Hematopoietic multipotent progenitor cell (in vitro differentiated cells): ENCODE data around the gene AUTS2. TPM values are rescaled to one million over a fixed set of nuclear protein-coding genes. Genes with fewer than 3 reads are reported as not detected.

Experiments
- DNase-seq, 3 donors: peaks; one replicate each; pipeline ENCODE4 v3.0.0-alpha.2; 2011 to 2015; ENCODE audit warnings: low read depth in 2 of 3, low spot score in 2 of 3
- total RNA-seq: library from RNA; depleted of rRNA; stranded (reverse); fragments of >200 nt; gene quantifications from one replicate; pipeline ENCODE4 v1.2.3, GENCODE V29; 2012

The AUTS2 gene
- total RNA-seq, 1 donor, result 14.8 TPM

DNA sequence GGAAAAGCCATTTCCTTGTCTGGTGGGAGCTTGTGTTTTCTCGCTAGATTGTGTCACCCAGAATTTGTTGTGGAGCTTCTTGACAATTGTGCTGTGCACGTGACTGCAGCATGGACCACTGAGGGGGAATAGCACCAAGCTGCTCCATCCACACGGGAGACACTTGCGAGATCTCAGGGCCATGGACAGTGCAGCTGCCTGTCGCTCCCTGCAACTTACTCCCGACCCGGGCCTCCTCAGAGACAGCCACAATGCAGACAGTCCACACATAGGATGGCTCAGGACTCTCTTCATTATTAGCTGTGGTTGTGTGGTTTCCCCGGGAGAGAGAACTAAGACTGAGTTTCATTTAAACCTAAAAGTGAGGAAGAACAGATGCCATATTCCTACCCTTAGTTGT lies 860.5 kb downstream of the AUTS2 start:
- no peak for DNase-seq

DNA sequence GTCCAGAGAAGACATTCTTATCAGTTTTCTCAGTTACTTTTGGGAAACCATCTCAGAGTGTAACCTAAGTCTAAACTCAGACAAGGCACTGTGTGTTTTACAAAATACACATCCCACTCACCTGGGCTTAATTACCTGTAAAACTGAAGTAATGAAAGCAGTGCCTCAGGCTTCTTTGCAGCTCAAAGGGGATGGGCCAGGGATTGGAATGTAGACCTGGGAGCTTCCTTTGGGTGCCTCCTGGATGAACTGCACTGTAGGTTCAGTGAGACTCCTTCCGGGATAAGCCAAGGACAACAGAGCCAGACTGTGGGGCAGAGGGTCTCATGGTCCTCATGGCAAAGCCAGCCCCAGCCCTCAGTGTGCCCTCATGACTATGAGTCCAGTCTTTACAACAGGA lies 861.3 kb downstream of the AUTS2 start:
- DNase-seq, result no peak

DNA sequence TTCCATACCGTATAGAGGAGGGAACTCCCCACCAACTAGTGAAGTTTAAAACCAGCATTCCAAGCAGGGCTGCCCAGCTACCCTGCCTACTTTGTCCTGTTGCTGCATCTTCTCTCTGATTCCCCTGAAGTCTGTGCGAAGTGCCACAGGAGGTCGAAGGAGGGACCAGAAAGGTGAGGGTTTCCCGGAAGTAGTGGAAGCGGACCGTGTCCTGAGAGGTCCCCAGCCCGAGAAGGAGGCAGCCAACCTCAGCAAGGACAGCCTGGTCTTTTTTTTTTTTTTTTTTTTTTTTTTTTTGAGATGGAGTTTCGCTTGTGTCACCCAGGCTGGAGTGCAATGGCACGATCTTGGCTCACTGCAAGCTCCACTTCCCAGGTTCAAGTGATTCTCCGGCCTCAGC lies 861.8 kb downstream of the AUTS2 start:
- DNase-seq, result no peak

DNA sequence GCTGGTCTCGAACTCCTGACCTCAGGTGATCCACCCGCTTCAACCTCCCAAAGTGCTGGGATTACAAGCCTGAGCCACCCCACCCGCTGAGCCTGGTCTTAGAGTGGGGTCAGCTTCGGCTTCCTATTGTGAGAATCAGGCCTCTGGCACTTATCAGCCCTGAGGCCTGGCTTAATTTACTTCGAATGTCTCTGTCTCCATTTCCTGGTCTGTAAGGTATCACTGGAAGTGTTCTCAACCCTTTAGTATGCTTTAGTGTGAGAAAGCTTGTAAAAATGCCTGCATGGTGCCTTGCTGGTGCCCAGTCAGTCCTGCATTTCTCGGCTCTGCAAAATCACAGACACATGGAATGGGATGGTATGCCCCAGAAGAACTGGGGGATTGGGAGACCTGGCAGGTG lies 862.3 kb downstream of the AUTS2 start:
- no peak for DNase-seq

DNA sequence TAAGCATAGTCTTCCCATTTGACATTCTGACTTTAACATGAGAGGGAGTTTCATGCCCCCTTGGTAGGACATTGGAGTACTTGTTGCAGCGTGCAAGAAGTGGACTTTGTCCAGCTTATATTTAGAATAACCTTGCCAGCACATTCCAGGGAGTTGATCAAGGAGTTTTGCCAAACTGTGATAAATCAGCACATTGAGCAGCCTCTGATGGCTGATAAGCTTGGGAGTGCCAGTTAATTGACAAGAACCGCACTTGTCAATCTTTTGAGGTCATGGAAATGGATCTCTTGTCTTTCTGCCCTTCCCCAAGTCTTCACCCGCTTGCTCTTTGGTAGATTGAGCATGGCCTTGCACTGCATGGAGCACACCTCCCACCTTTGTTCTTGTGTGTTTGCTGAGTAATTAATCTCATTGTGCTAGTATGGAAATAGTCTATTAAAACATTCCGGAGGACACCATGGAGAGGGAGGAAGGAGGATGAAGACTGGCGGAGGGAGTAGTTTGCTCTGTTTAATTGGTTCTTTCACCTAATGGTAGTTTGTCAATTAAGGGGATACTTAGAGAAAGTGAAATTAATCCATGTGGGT lies 865.2 kb downstream of the AUTS2 start:
- no peak for DNase-seq

DNA sequence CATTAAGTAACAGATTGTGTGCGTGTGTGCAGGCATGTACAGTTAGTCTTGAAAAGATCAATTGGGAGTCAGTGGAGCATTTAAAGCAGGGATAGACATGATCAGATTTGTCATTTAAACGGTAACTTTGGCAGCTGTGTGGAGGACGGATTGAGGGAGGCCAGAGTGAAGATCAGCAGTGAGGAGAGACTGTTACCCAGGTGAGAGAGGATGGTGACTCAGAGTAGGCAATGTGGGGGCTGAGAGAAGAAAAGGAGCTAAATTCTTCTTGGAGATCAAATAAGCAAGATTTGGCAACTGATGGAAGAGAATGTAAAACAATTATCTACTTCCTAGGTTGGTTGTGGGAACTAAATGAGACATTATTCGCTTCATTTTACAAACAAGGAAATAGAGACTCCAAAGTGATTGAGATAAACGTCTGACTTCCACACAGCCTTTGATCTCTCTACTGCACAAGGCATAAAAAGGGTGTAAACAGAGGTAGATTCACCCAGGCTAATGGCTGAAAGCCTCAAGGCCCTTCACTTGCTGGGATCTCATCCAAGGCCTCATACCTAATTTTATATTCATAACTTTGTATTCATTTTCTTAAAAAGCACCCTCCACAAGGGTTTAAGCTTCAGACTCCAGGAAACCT lies 868.6 kb downstream of the AUTS2 start:
- DNase-seq, result no peak

DNA sequence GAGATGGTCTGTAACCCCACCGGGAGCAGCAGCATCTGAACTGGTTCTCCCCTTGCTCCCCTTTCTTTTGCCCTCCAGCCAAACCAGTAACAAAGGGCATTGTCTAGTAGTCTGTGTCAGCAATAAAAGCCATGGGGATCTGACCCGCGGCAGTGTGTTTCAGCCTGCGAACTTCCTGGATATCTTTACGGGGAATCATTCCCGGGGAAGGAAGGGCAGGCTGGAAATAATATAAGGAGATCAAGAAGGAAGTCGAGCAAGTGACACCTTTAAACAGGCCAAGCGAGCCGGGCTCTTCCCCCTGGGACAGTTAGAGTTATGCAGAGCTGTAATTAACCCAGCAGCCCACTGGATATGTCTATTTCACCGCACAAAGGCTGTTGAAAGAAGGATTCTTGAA lies 872.5 kb downstream of the AUTS2 start:
- DNase-seq, result no peak

DNA sequence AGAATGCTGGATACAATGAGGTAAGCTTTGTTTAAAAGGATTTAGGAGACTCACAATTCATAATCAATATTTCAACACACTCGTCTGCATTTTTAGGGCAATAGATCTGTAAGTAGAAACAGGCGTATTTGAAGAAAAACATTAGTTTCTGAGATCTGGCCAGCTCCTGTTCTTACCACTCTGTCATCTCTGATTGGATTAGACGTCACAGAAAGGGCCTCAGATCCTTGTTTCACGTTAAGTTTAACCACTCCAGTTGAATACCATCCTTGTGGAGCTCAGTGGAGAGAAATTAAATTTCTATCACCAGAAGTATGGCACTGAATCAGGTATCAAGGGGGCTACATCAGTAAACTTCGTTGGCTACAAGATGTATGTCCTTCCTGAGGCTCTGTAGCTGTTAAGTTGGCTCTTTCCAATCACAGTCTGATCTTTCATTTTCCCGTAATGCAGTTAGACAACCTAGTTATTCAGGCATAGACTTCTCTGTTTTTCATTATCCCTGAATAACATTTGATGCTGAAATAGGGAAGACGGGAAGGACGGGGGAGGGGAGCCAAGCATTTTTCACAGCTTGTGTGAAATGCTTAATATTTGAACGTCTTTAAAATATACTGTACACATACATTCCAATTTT lies 874.4 kb downstream of the AUTS2 start:
- no peak for DNase-seq

DNA sequence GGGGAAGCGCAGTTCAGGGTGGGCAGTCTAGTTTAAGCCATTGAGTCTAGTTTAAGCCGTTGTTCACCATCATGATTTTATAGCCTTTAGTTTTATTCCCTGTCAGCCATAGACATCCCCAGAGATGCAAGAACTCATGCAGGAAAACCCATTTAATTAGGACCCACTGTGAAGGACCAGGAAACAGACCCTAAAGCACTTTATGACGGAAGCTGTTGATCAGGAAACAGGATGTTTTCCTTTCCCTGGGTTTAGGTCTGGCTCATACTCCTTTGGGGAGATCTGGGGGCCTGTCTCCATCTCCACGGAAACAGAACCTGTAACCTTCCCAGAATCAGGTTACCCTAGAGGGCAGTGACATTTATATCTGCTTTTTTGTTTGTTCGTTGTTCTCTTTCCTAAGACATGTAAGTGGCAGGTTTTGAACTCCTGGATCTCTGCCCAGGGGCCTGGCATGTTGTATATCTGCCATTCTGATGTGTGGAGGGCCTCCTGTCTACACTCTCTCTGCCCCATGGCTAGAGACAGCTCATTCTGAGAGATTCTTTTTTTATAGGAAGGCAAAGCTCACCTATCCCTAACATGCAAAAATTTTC lies 876.5 kb downstream of the AUTS2 start:
- no peak for DNase-seq

DNA sequence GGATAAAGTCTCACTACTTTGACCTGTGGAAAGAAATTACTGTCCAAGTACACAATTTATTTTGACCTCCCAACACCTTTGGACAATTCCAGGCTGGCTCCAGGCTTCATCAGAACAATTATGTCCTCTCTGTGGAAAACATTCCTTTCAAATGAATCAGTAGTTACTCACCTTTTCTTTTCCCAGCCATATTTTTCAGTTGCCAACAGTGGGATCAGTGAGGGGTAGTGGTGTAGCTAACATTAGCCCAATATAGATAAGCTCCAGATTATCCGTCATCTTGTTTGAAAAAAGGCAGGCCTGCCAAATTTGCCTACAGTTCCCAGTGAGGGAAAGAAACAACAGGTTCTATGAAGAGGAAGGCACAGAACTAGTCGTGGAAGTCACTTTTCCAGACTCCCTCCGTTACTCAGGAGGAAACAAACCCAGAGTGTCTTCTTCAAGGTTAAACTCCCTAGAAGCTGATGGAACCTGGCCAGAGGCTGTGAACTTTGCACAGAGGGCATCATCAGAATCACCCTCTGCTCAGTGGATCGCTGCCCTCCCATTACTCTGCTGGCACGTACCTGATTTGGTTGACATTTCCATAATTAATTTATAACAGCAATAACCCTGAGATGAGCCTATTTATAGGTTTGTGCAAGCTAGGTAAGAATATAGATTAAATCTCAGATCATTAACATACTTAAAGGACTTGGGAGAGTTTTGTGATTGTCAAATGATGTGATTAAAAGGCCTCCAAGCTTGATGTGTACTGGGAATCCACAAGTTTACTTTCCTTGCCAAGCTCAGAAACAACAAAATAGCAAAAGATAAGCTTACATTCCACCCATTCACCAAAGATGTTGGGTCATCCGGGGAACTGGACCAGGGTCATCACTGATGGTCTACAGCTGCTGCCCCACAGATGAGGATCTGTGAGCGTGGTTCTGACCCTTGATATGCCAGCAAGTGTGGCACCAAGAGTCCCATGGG lies 879.0 kb downstream of the AUTS2 start:
- no peak for DNase-seq

DNA sequence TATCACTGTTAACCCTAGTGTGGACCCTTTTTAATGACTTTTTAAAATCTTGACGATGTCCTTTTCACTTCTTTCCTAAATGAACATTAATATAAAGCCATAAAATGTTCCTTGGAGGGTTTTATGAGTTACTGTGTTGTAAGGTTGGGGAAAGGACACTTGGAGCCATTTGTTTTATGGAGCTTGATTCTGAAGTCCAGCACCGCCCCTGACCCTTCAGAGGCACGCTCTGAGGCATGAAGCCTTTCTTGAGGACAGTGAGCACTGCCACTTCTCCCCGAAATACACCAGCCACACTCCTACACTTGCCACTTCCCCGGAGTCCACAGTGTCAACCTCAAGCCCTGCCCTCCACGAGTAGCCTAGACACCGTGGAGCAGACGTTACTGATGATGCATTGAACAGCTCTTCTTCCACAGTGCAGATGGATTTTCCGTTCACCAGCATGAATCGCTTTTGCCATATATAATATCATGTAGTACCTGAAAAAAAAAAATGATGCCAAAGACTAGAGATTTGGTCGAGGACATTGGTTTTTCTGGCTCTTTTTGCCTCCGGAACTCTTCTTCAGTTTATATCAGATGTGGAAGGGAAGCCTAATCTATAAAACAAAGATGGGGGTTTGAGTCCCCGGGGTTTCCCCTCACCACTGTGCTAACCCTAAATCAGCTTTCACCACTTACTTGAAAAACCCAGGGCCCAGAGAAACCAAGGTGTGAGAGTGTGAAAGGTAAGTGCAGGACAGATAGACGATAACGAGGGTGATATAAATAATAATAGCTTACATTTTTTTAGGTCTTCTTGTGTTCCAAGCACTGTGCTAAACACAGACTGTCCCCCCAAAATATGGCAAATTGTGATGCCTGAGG lies 881.1 kb downstream of the AUTS2 start:
- DNase-seq, result no peak

DNA sequence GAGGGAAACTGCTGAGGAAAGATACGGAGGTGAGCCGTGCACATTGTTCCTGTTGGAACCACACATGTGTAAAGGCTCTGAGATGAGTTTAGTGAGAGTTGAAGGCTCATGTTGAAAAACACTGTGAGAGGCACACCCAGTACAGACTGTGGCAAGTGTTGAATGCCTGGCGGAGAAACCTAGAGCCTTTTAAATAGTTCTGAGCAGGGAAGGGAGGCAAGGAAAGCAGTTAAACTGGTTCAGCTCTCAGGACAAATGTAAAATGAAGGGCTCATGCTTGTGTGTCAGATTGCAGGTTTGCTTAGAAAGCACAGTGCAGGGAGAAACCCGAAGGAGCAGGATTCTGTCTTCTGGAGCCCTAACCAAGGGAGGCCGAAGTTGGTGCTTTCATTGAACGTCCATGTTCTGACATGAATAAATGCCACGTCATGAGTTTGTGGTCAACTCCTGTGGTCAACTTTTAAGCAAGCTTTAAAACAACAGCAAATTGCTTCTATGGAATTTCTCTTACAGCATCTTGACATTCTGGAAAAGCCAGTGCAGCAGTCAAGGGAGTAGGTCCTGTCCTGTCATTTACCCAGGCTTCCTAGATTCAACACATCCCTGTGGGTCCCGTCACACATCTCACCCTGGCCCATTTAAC lies 882.8 kb downstream of the AUTS2 start:
- no peak for DNase-seq

DNA sequence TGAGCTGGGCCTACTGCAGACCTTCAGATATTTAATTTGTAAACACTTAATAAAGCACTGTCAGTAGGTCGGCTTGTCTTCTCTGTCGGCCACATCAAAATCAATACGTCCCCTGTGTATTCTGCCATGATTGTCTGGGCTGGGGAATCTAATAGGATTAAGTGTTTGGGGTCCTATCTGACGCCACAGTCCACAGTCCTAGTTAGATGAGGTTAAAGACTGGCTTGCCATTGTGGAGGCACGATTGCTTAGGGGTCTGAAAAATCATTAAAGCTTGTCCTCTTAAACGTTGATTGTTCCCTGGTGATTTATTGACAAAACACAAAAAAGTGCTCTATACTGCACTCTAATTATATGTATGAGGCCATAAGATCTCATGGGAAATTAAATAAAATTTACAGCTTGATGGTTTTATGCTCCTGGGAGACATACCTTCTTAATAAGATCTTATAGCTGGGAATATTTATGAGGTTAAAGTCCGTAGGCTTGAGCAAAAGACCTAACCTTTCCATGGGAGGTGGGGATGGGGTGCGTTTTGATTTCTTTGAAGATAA lies 883.4 kb downstream of the AUTS2 start:
- no peak for DNase-seq

DNA sequence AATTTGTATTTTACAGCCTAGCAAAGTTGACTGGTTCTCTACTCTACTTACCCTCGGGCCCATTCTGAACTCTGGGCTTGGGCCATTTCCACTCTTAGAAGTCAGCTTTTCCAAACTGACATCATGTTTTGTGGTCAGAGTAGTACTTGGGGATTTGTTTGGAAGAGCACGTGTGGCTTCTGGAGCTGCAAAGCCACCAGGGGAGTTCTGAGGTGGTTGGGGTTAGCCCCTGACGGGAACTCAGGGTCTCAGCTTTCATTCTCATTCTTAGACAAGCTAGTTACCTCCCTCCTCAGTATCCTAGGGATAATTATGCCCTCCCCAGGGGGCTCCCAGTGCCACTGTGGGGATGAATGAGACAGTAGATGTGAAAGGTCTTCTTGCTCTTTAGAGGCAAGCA lies 886.0 kb downstream of the AUTS2 start:
- no peak for DNase-seq

DNA sequence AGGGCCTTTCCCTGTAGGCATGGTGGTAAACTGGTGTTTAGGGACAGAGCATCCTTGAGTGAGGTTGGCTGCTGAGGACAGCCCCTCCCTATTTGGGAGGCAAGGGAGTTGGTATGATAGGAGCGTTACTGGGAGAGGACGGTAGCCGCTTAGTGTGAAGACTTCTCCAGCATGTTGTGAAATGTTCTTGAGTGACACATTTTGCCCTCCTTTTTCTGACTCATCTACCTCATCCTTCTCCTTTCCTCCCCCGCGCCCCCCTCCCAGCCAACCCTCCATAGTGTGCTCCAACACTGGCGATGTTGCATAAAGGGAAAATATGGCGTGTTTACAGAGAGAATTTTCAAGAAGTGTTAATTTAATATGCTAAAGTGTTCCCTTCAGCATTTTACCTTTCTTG lies 888.7 kb downstream of the AUTS2 start:
- DNase-seq, result no peak

DNA sequence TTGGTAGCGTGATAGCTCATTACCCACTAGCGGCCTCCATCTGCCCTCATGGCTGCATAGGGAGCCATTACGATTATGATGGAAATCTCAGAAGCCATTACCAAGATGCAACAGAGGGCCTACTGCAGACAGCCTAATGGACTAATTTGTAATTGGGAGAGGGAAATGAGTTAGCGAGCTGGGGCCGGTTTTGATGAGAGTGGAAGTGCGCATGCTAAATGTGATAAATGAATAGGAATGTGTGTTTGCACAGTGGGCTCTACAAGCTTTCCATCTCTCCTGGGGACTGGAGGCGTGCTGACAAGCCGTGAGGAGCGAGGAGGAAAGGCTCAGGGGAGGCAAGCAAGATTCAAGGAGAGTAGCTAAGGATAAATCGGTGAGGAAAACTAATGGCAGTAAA lies 889.2 kb downstream of the AUTS2 start:
- DNase-seq, result no peak

DNA sequence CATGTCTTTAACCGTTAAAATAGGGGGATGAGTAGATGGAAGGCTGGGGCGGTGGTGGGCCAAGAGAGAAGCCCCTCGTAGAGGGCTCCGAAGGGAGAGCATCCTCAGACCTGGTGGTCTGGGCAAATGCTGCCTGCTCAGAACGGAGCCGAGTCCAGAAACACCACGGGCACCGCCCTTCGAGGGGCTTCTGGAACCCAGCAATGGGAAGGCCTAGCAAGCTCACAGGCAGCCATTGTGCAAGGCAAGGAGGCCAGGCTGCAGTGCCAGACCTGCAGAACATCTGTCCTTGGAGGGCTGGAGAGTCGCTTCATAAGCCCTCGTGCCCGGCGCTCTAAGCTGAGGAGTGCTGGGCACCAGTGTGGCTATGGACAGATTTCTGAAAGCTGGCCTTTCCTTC lies 889.6 kb downstream of the AUTS2 start:
- DNase-seq, result no peak

DNA sequence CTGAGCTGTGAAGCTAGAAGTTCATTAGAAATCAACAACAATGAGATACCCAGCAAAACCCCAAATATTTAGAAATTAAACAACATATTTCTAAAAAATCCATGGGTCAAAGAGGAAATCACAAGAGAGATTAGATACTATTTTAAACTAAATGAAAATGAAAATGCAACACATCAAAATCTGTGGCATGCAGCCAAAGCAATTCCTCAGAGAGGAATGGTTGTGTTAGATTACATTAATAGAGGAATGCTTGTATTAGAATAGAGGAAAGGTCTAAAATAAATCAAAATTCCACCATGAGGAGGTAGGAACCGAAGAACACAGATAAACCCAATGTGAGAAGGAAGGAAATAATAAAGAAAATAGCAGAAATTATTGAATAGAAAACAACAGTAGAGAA lies 891.5 kb downstream of the AUTS2 start:
- no peak for DNase-seq

DNA sequence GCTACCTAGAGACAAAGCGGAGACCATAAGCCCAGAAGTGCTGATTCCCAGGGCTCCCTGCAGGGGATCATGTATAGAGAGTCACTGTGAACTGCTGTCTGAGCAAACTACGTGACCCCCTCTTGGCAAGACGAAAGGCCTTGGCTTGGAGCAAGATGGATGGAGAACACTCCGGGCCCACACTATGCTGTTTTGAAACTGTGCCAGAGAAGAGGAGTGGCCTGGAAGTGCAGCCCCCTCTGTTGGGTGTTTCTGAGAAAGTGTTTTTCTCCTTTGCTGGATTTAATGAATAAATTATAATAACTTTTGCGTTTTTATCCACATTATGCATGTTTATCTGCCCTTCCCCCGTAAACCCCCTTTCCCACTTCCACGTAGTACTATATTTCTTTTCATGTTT lies 894.4 kb downstream of the AUTS2 start:
- DNase-seq, result no peak
